ENCODE measurements around the gene DCUN1D4. TPM values are rescaled to one million over a fixed set of nuclear protein-coding genes. Genes with fewer than 3 reads are reported as not detected.

DCUN1D4 gene
- total RNA-seq, 1 experiment from 2014 or later: 42.8 TPM

DNA sequence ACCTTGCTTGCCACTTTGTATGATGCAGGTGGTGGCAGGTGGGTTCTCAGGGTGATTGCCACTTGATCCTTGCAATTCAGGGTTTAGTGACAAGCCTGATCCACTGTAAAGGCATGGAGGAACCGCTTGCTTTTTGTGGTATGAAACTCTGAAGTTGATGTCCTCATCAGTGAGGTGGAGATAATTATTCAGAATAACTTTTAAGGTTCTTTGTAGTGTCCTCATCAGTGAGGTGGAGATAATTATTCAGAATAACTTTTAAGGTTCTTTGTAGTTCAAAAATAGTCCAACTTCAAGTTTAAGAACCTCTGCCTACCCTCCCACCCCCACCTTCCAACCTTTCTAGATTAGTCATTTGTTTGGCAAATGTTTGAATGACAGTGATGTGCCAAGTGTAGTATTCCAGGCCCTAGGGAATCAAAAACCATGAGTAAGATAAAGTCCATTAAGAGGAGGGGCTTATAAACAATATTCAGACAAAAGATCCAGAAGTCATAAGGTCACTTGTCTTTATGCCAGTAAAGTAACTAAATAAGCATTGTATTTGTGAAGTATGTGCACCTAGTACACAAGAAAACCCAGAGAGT, 51.2 kb downstream of the DCUN1D4 start:
- POLR2A ChIA-PET: no interaction called here
- no TSS peak for BruUV-seq (replicated peaks)

DNA sequence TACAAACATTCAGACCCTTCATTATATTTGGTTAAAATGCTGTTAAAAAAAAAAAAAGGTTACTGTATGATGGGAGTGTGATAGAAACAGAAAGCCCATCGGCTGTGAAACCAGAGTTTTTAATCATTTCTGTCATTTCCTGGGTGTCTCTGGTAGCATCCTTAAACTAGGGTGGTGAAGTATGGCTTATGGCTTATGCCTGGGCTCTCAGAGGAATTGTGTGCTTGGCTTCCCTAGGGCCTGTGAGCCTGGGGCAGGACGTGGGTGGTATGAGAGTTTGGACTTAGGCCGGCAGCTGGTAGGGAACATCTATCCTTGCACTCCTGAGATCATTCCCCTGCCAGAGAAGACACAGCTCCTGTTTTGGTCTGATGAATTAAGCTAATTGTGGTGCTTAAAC, 52.2 kb downstream of the DCUN1D4 start:
- Histone ChIP-seq H3K9me3 (no peaks in the 10 kb centered on the region), H3K4me3 (ENCODE audit: low read depth, low read length) (no peak overlapping the region), H3K27me3 (replicated peaks; ENCODE audit: control insufficient read depth, insufficient read depth, low read length) (no peaks in the 10 kb centered on the region), H3K36me3 (ENCODE audit: control insufficient read depth, insufficient read depth, low read length) (no peaks in the 10 kb centered on the region), H3K4me1 (no peaks in the 10 kb centered on the region)
- no TSS peak for BruUV-seq (replicated peaks)
- intact Hi-C loops (cut with micrococcal nuclease; ENCODE audit: unreplicated experiment): loop anchor here (1.0 to 5.0 kb wide), 4 partner anchors 62 to 131 kb away; no protein-coding TSS in a partner anchor
- no peak overlapping the region for H3K27ac Mint-ChIP-seq (ENCODE audit: unreplicated experiment)
- H3K4me1 Mint-ChIP-seq (ENCODE audit: low read depth, unreplicated experiment): no peaks in the 10 kb centered on the region
- CTCF ChIA-PET: interaction anchor here (0.6 to 1.6 kb wide), 3 partner anchors 10 to 133 kb away, joined by 3 to 8 read pairs (median 3); no protein-coding TSS in a partner anchor
- POLR2A ChIA-PET: no interaction called here
- DNase-seq: no peak
- no peaks in the 10 kb centered on the region for H3K27me3 Mint-ChIP-seq (ENCODE audit: insufficient read depth, unreplicated experiment)
- H3K9me3 Mint-ChIP-seq (ENCODE audit: unreplicated experiment): no peaks in the 10 kb centered on the region
- TF ChIP-seq, protein P1, sequence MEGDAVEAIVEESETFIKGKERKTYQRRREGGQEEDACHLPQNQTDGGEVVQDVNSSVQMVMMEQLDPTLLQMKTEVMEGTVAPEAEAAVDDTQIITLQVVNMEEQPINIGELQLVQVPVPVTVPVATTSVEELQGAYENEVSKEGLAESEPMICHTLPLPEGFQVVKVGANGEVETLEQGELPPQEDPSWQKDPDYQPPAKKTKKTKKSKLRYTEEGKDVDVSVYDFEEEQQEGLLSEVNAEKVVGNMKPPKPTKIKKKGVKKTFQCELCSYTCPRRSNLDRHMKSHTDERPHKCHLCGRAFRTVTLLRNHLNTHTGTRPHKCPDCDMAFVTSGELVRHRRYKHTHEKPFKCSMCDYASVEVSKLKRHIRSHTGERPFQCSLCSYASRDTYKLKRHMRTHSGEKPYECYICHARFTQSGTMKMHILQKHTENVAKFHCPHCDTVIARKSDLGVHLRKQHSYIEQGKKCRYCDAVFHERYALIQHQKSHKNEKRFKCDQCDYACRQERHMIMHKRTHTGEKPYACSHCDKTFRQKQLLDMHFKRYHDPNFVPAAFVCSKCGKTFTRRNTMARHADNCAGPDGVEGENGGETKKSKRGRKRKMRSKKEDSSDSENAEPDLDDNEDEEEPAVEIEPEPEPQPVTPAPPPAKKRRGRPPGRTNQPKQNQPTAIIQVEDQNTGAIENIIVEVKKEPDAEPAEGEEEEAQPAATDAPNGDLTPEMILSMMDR (IDR thresholded peaks at IDR 0.05; ENCODE audit: insufficient read depth in 1 of 2, low read depth in 1 of 2, low read length in 1 of 2, severe bottlenecking in 1 of 2, unreplicated experiment in 1 of 2): no peak
- H3K36me3 Mint-ChIP-seq (ENCODE audit: insufficient read depth, unreplicated experiment): peaks cover 22% of the 10 kb centered on the region
- no peak overlapping the region for H3K4me3 Mint-ChIP-seq (ENCODE audit: unreplicated experiment)

More for the DNA sequence above, 51.2 kb downstream of the DCUN1D4 start:
- no peaks in the 10 kb centered on the region for H3K36me3 ChIP-seq (ENCODE audit: control insufficient read depth, insufficient read depth, low read length)
- Mint-ChIP-seq H3K9me3 (ENCODE audit: unreplicated experiment) (no peaks in the 10 kb centered on the region), H3K4me3 (ENCODE audit: unreplicated experiment) (no peak overlapping the region), H3K4me1 (ENCODE audit: low read depth, unreplicated experiment) (no peaks in the 10 kb centered on the region), H3K27me3 (ENCODE audit: insufficient read depth, unreplicated experiment) (no peaks in the 10 kb centered on the region), H3K27ac (ENCODE audit: unreplicated experiment) (no peak overlapping the region), H3K36me3 (ENCODE audit: insufficient read depth, unreplicated experiment) (peaks cover 22% of the 10 kb centered on the region)
- H3K9me3 ChIP-seq: no peaks in the 10 kb centered on the region
- TF ChIP-seq, protein P1 (IDR thresholded peaks at IDR 0.05; ENCODE audit: insufficient read depth in 1 of 2, low read depth in 1 of 2, low read length in 1 of 2, severe bottlenecking in 1 of 2, unreplicated experiment in 1 of 2): no peak
- no peak overlapping the region for H3K4me3 ChIP-seq (ENCODE audit: low read depth, low read length)
- CTCF ChIA-PET: no interaction called here
- no peak for DNase-seq
- no peaks in the 10 kb centered on the region for H3K27me3 ChIP-seq (replicated peaks; ENCODE audit: control insufficient read depth, insufficient read depth, low read length)
- intact Hi-C loops (cut with micrococcal nuclease; ENCODE audit: unreplicated experiment): no loop called here
- H3K4me1 ChIP-seq: no peaks in the 10 kb centered on the region

DNA sequence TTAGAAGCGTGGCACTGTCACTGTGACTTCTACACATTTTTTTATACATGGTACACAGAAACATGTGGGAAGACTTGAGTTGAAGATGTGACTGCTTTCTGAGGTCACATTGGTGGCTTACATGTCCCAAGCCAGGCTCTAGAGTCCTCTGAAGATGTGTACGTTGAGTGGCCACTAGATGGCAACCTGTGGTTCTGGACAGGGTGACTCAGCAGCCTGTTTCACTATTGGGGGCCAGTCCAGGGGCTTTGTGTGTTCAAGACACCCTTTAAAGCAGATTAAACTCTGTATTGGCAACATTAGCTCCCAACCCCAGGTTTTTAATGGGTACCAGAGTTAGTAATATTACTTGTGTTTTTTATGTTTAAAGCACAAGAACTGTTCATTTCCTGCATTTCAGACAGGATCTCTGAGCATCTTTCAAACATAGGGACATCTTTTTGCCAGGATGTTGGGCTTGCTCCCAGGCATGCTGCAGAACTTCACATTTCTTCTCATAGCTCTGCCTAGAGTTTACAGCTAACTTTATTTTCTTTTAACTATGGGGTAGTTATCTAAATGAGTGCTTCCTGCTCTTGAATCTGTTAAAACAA, 53.0 kb downstream of the DCUN1D4 start:
- Mint-ChIP-seq H3K4me3 (ENCODE audit: unreplicated experiment) (no peak overlapping the region), H3K27me3 (ENCODE audit: insufficient read depth, unreplicated experiment) (no peaks in the 10 kb centered on the region), H3K36me3 (ENCODE audit: insufficient read depth, unreplicated experiment) (peaks cover 22% of the 10 kb centered on the region), H3K4me1 (ENCODE audit: low read depth, unreplicated experiment) (no peaks in the 10 kb centered on the region), H3K9me3 (ENCODE audit: unreplicated experiment) (no peaks in the 10 kb centered on the region), H3K27ac (ENCODE audit: unreplicated experiment) (peak overlapping the region; percentile 78)
- POLR2A ChIA-PET: no interaction called here
- no TSS peak for BruUV-seq (replicated peaks)
- no peaks in the 10 kb centered on the region for H3K9me3 ChIP-seq
- H3K4me3 ChIP-seq (ENCODE audit: low read depth, low read length): no peak overlapping the region
- intact Hi-C loops (cut with micrococcal nuclease; ENCODE audit: unreplicated experiment): loop anchor here (1.0 to 5.0 kb wide), 5 partner anchors 13 to 130 kb away; no protein-coding TSS in a partner anchor
- TF ChIP-seq, protein P1 (IDR thresholded peaks at IDR 0.05; ENCODE audit: insufficient read depth in 1 of 2, low read depth in 1 of 2, low read length in 1 of 2, severe bottlenecking in 1 of 2, unreplicated experiment in 1 of 2): peak; percentile 56 to 81
- peak; percentile 64 to 65 for DNase-seq
- no peaks in the 10 kb centered on the region for H3K4me1 ChIP-seq
- no peaks in the 10 kb centered on the region; the same call in 1 of the 2 replicates for H3K36me3 ChIP-seq (ENCODE audit: control insufficient read depth, insufficient read depth, low read length)
- H3K27me3 ChIP-seq (replicated peaks; ENCODE audit: control insufficient read depth, insufficient read depth, low read length): no peaks in the 10 kb centered on the region
- CTCF ChIA-PET: interaction anchor here (1.6 kb wide), 1 partner anchor 119 kb away, joined by 8 read pairs; no protein-coding TSS in a partner anchor

Data from Caco-2 (cell line).